Ureter (tissue), 1 donor: ENCODE results near the gene CBX8. TPM values are rescaled to one million over a fixed set of nuclear protein-coding genes. Genes with fewer than 3 reads are reported as not detected.
A peak's percentile ranks its signal among the peaks of the same experiment; 100 is the strongest.
"Not testable (repeated sequence)": the region's sequence is repeated elsewhere in the genome, so short reads cannot be mapped to it uniquely, and the experiment has no call there.

Experiments
- DNase-seq: peaks from one replicate; pipeline ENCODE4 v3.0.0-alpha.2; 2020; ENCODE audit warnings: low spot score
- total RNA-seq: library from RNA; stranded (reverse); gene quantifications from one replicate; pipeline ENCODE4 v1.2.4, GENCODE V29; 2023
- donor health status: DM: yes; HTN: yes; CAD: no.

Gene CBX8
- total RNA-seq, 1 donor from 2014 or later: 6.5 TPM

DNA sequence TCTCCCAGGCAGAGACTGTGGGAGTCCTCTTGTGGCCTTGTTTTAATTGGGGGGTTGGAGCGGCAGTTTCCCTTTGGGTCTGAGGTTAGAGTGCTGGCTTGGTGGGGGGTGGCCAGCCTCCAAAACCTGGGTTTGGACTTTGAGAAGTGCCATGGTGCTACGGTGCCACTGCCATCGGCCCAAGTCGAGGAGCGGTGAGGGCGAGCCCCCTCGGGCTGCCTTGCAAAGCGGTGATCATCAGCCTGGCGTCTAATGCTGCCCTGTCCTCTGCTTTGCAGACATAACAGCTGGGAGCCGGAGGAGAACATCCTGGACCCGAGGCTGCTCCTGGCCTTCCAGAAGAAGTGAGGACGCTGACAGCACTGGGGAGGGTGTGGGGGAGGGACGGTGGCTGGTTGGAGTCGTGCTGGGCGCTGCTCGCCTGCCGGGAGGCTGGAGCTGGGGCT lies 17.8 kb downstream of the CBX8 start:
- DNase-seq: no peak

DNA sequence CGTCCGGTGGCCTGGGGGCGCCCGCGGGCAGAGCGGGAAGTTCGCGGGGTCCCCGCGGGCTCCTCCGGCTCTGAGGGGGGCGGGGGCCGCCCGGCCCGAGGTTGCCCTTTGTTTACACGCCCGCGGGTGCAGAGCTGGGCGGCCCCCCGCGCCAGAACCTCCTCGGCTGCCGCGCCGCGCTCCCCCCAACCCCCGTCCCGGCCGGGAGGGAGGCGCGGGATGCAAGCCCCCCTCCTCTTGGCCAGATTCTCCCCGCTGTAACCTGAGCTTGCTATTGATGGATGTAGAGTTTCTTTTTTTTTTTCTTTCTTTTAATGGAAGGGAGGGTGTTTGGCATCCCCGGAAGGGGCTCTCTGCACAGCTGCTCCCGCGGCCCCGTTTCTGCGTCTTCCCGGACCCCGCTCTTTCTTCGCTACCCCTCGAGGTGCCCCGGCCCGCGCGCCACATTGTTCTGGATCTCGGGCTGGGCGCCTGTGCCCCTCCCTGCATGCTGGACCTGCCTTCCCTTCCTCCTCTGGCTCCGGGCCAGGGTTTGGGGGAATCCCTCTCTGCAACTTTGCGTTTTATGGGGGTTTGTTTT lies 18.3 kb downstream of the CBX8 start:
- no peak for DNase-seq

- DNase-seq: peak; percentile 74
Measured at GRCh38 chr17:79777894-79778503, 18.9 kb downstream of the CBX8 start, which contains the start of gene CBX2. Gene CBX2, plus strand, starts transcription at chr17:79778148. Its CDS starts 88 bp downstream, at chr17:79778236.

- no peak for DNase-seq
Measured at GRCh38 chr17:79777120-79777893, 19.6 kb downstream of the CBX8 start.

GRCh38 chr17:79776376-79777119 lies 20.3 kb downstream of the CBX8 start:
- no peak for DNase-seq

- DNase-seq: no peak
Measured at GRCh38 chr17:79775632-79776031, 21.2 kb downstream of the CBX8 start.

DNA sequence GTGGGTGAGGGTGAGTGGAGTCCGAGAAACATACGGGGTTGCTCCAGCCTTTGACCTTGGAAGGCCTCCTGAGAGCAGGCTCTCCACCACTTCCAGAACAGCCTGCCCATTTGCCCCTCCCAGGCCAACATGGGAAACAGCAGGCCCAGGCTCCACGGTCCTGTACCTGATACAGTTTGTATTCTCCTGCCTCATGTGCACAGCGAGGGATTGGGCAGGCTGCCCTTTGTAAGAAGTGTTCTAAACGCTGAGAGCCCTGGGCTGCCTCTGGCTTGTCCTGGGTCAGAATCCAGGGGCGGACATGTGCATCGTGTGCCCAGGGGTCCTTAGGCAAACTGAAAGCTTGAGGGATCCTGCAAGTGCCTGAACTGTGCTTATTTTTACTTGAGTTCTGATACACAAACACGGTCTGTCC lies 22.3 kb downstream of the CBX8 start:
- DNase-seq: no peak

- not testable (repeated sequence) for DNase-seq
Measured at GRCh38 chr17:79772726-79773125, 24.2 kb downstream of the CBX8 start.

DNA sequence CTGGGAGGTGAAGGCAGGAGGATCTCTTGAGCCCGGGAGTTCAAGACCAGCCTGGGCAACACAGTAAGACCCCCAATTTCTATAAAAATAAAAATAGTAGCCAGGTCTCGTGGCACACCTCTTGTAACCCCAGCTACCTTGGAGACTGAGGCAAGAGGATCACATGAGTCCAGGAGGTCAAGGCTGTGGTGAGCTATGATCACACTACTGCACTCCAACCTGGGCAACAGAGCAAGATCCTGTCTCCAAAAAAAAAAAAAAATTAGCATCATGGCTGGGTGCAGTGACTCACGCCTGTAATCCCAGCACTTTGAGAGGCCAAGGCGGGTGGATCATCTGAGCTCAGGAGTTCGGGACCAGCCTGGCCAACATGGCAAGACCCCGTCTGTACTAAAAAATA lies 25.6 kb downstream of the CBX8 start:
- DNase-seq: no peak

GRCh38 chr17:79769570-79770506 lies 27.0 kb downstream of the CBX8 start:
- no peak for DNase-seq

- DNase-seq: no peak
Measured at GRCh38 chr17:79765708-79766107, 31.2 kb downstream of the CBX8 start.

- no peak for DNase-seq
Measured at GRCh38 chr17:79761894-79762589, 34.8 kb downstream of the CBX8 start.

- no peak for DNase-seq
Measured at GRCh38 chr17:79760197-79760906, 36.5 kb downstream of the CBX8 start.

GRCh38 chr17:79758271-79758670 lies 38.6 kb downstream of the CBX8 start:
- no peak for DNase-seq

GRCh38 chr17:79757140-79757745 lies 39.6 kb downstream of the CBX8 start:
- no peak for DNase-seq

GRCh38 chr17:79755591-79755990 lies 41.3 kb downstream of the CBX8 start:
- no peak for DNase-seq

DNA sequence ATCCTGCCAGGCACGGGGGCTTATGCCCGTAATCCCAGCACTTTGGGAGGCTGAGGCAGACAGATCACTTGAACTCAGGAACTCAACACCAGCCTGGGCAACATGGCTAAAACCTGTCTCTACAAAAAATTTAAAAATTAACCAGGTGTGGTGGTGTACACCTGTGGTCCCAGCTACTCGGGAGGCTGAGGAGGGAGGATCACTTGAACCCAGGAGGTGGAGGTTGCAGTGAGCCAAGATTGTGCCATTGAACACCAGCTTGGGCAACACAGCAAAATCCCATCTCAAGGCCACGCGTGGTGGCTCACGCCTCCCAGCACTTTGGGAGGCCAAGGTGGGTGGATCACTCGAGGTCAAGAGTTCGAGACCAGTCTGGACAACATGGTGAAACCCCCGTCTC lies 42.0 kb downstream of the CBX8 start:
- not testable (repeated sequence) for DNase-seq

GRCh38 chr17:79754370-79754769 lies 42.5 kb downstream of the CBX8 start:
- DNase-seq: no peak

GRCh38 chr17:79752175-79752574 lies 44.7 kb downstream of the CBX8 start:
- DNase-seq: no peak
